H54 (cell line): ENCODE measurements around the gene ADAM15.

Source experiments
- DNase-seq: peaks from one replicate; pipeline ENCODE4 v3.0.0; 2011; ENCODE audit warnings: low spot score, mixed read lengths; ENCODE audit not compliant: insufficient read length
- FAIRE-seq: peaks from 3 replicates; lab custom pipeline; 2011; peaks lifted over from hg19 to GRCh38; lab: Jason Lieb, UNC
- POLR2A ChIP-seq: IDR thresholded peaks from 2 replicates; pipeline ENCODE4 v1.6.1; 2011; ENCODE audit warnings: low read depth, mild to moderate bottlenecking, low read length

Gene ADAM15

GRCh38 chr1:155042789-155043188 lies 8.3 kb upstream of the ADAM15 start:
- TF ChIP-seq POLR2A = no peak
- DNase-seq (no peak), FAIRE-seq (no peak)

GRCh38 chr1:155043301-155043702 lies 7.8 kb upstream of the ADAM15 start:
- FAIRE-seq = no peak
- DNase-seq = no peak
- no peak for TF ChIP-seq POLR2A

GRCh38 chr1:155043793-155044192 lies 7.3 kb upstream of the ADAM15 start:
- DNase-seq (no peak), FAIRE-seq (no peak)
- no peak for TF ChIP-seq POLR2A

GRCh38 chr1:155044365-155044764 lies 6.8 kb upstream of the ADAM15 start:
- no peak for FAIRE-seq
- TF ChIP-seq POLR2A = no peak
- no peak for DNase-seq

- DNase-seq = peak; percentile 90
- no peak for FAIRE-seq
- TF ChIP-seq POLR2A = no peak
Measured at GRCh38 chr1:155044812-155045657, 6.1 kb upstream of the ADAM15 start.

- no peak for TF ChIP-seq POLR2A
- DNase-seq = no peak
- no peak for FAIRE-seq
Measured at GRCh38 chr1:155048449-155049334, 2.4 kb upstream of the ADAM15 start.

- no peak for TF ChIP-seq POLR2A
- DNase-seq (peak; percentile 67), FAIRE-seq (no peak)
Measured at GRCh38 chr1:155049651-155050559, 1.2 kb upstream of the ADAM15 start.

GRCh38 chr1:155051342-155051776 lies 243 bp downstream of the ADAM15 start:
- no peak for DNase-seq
- no peak for TF ChIP-seq POLR2A
- no peak for FAIRE-seq

- no peak for FAIRE-seq
- TF ChIP-seq POLR2A = no peak
Measured at GRCh38 chr1:155051777-155052398, 772 bp downstream of the ADAM15 start.

GRCh38 chr1:155052439-155053395 lies 1.6 kb downstream of the ADAM15 start:
- no peak for DNase-seq
- TF ChIP-seq POLR2A = no peak
- no peak for FAIRE-seq

More at GRCh38 chr1:155051777-155052398, 772 bp downstream of the ADAM15 start:
- DNase-seq = peak; percentile 71

GRCh38 chr1:155053531-155054105 lies 2.5 kb downstream of the ADAM15 start:
- no peak for FAIRE-seq
- DNase-seq = no peak
- no peak for TF ChIP-seq POLR2A
